ENCODE measurements around the gene RNMT.

RNMT gene

GRCh38 chr18:13715330-13715729 is 11.1 kb upstream of the RNMT start:
- no peak for DNase-seq (ENCODE audit: low spot score)
- in situ Hi-C loops (cut with MboI; ENCODE audit: low pct_unique_long_range_greater_than_20kb, low sequenced_read_pairs, unreplicated experiment), result no loop called here
- no peak for TF ChIP-seq CTCF (IDR thresholded peaks at IDR 0.05; ENCODE audit: extremely low read depth, insufficient read depth, missing control alignments)

GRCh38 chr18:13716916-13717315 is 9.6 kb upstream of the RNMT start:
- no peak for DNase-seq (ENCODE audit: low spot score)
- in situ Hi-C loops (cut with MboI; ENCODE audit: low pct_unique_long_range_greater_than_20kb, low sequenced_read_pairs, unreplicated experiment), result no loop called here
- TF ChIP-seq CTCF (IDR thresholded peaks at IDR 0.05; ENCODE audit: extremely low read depth, insufficient read depth, missing control alignments), result no peak

- no peak for TF ChIP-seq CTCF (IDR thresholded peaks at IDR 0.05; ENCODE audit: extremely low read depth, insufficient read depth, missing control alignments)
- DNase-seq (ENCODE audit: low spot score), result no peak
- in situ Hi-C loops (cut with MboI; ENCODE audit: low pct_unique_long_range_greater_than_20kb, low sequenced_read_pairs, unreplicated experiment), result no loop called here
These were observed 6.3 kb upstream of the RNMT start for GRCh38 chr18:13720123-13720522.

- DNase-seq (ENCODE audit: low spot score), result no peak
- in situ Hi-C loops (cut with MboI; ENCODE audit: low pct_unique_long_range_greater_than_20kb, low sequenced_read_pairs, unreplicated experiment), result no loop called here
- TF ChIP-seq CTCF (IDR thresholded peaks at IDR 0.05; ENCODE audit: extremely low read depth, insufficient read depth, missing control alignments), result no peak
These were observed 5.6 kb upstream of the RNMT start for GRCh38 chr18:13720847-13721246.

GRCh38 chr18:13725566-13726231 is 774 bp upstream of the RNMT start:
- DNase-seq (ENCODE audit: low spot score), result no peak
- in situ Hi-C loops (cut with MboI; ENCODE audit: low pct_unique_long_range_greater_than_20kb, low sequenced_read_pairs, unreplicated experiment), result no loop called here
- no peak for TF ChIP-seq CTCF (IDR thresholded peaks at IDR 0.05; ENCODE audit: extremely low read depth, insufficient read depth, missing control alignments)

GRCh38 chr18:13726972-13727331 is 479 bp downstream of the RNMT start:
- in situ Hi-C loops (cut with MboI; ENCODE audit: low pct_unique_long_range_greater_than_20kb, low sequenced_read_pairs, unreplicated experiment), result no loop called here
- peak; percentile 37 for DNase-seq (ENCODE audit: low spot score)
- TF ChIP-seq CTCF (IDR thresholded peaks at IDR 0.05; ENCODE audit: extremely low read depth, insufficient read depth, missing control alignments), result no peak

All from GM13977 (cell line).